Transverse colon (tissue), 4 donors: ENCODE results near the gene STAT3. TPM values are rescaled to one million over a fixed set of nuclear protein-coding genes. Genes with fewer than 3 reads are reported as not detected.
A peak's percentile ranks its signal among the peaks of the same experiment; 100 is the strongest.

Source experiments
- DNase-seq: peaks from one replicate; pipeline ENCODE4 v3.0.0-alpha.2; 2019
- H3K27ac ChIP-seq, 4 donors: fragments of 200-600 bp; sonication (generic); 2 replicates each; pipeline ENCODE4 v1.5.1; 2016 to 2018; ENCODE audit warnings: inconsistent platforms in 4 of 4
- H3K27me3 ChIP-seq: fragments of 200-600 bp; sonication (generic); 2 replicates; pipeline ENCODE4 v1.5.1; 2017; ENCODE audit warnings: inconsistent platforms
- H3K36me3 ChIP-seq, 4 donors: fragments of 200-600 bp; sonication (generic); 2 replicates each; pipeline ENCODE4 v1.5.1; 2017 to 2019; ENCODE audit warnings: inconsistent platforms in 4 of 4
- H3K4me1 ChIP-seq, 4 donors: fragments of 200-600 bp; sonication (generic); 2 replicates each; pipeline ENCODE4 v1.5.1; 2017 to 2020; ENCODE audit warnings: inconsistent platforms in 4 of 4
- H3K4me3 ChIP-seq, 4 donors: fragments of 200-600 bp; sonication (generic); 1 replicate in 1 of 4; 2 replicates in 3 of 4; pipeline versions ENCODE4 v1.5.1 to v1.6.1; 2017 to 2019; ENCODE audit warnings: inconsistent platforms in 4 of 4
- H3K9me3 ChIP-seq, 2 donors: fragments of 200-600 bp; sonication (generic); 2 replicates each; pipeline ENCODE4 v1.5.1; 2017 to 2019; ENCODE audit warnings: inconsistent platforms in 2 of 2
- CTCF ChIP-seq, 5 experiments: fragments of 200-600 bp in 3 of 5; fragments of 450-650 bp in 2 of 5; sonication (generic) in 3 of 5; IDR thresholded peaks; 1 replicate in 2 of 5; 2 replicates in 3 of 5; pipeline ENCODE4 v1.5.1; 2016 to 2017; ENCODE audit warnings: antibody characterized with exemption in 5 of 5, inconsistent platforms in 3 of 5, mild to moderate bottlenecking in 2 of 5, moderate library complexity in 1 of 5
- EP300 ChIP-seq: sonication (generic); formaldehyde crosslinking; IDR thresholded peaks from one replicate; pipeline ENCODE4 v1.6.1; 2017; ENCODE audit warnings: antibody characterized with exemption, low read depth
- POLR2A ChIP-seq: fragments of 450-650 bp; IDR thresholded peaks from one replicate; pipeline ENCODE4 v1.6.1; 2016; ENCODE audit warnings: antibody characterized with exemption, mild to moderate bottlenecking, moderate library complexity
- POLR2AphosphoS5 ChIP-seq, 3 donors: sonication (generic); formaldehyde crosslinking; IDR thresholded peaks; one replicate each; pipeline ENCODE4 v1.6.1; 2016; ENCODE audit warnings: antibody characterized with exemption in 3 of 3
- WGBS, 2 donors: methylation state at CpG; one replicate each; pipeline ENCODE4 v1.1.5; 2018; ENCODE audit warnings: low coverage in 1 of 2; 5-methylcytosine and 5-hydroxymethylcytosine counted together
- in situ Hi-C, 4 donors: fragments of 200-750 bp; cut with MboI; loops; one replicate each; pipeline versions ENCODE4 v1.15.0 to v1.15.1; 2017; ENCODE audit warnings: low sequenced_read_pairs in 3 of 4, low pct_ligation_motif_present in 1 of 4, low pct_unique_long_range_greater_than_20kb in 1 of 4
- intact Hi-C: fragments of 100-400 bp; cut with DNase I; formaldehyde crosslinking; loops from one replicate; pipeline ENCODE4 v1.15.1; 2023; ENCODE audit warnings: low total_unique reads
- total RNA-seq, 4 donors: library from RNA; depleted of rRNA; stranded (reverse); fragments of >200 nt; gene quantifications; one replicate each; pipeline ENCODE4 v1.1.0, GENCODE V29; 2016

The STAT3 gene
- total RNA-seq, 4 donors from 2014 or later = 110 to 156 (median 130) TPM

- TF ChIP-seq EP300 (no peak), POLR2A (no peak), POLR2AphosphoS5 (IDR thresholded peaks at IDR 0.05) (peak in 1 of 3 donors; percentile 55), CTCF (IDR thresholded peaks at IDR 0.05) (no peak)
- 0 to 1% methylated on average over 2 to 39 of the region's 82 CpGs for WGBS, 2 donors
- H3K4me1 ChIP-seq = peaks cover 0 to 55% (median 25%) of the 10 kb centered on the region in 4 donors
- peak overlapping the region; percentile 87 to 100 (median 94) for H3K4me3 ChIP-seq
- H3K27me3 ChIP-seq = no peaks in the 10 kb centered on the region
- peak; percentile 19 for DNase-seq
- no peaks in the 10 kb centered on the region for H3K36me3 ChIP-seq
- H3K27ac ChIP-seq = peak overlapping the region; percentile 89 to 97 (median 92)
- in situ Hi-C loops = no loop called here
- intact Hi-C loops = no loop called here
- H3K9me3 ChIP-seq = no peaks in the 10 kb centered on the region
These were observed 112.5 kb downstream of the STAT3 start for GRCh38 chr17:42275527-42276358.

GRCh38 chr17:42274812-42275526, 113.3 kb downstream of the STAT3 start:
- H3K4me1 ChIP-seq = peaks cover 0 to 57% (median 29%) of the 10 kb centered on the region in 4 donors
- H3K4me3 ChIP-seq = peak overlapping the region; percentile 87 to 100 (median 94)
- no peaks in the 10 kb centered on the region for H3K9me3 ChIP-seq
- intact Hi-C loops (no loop called here), in situ Hi-C loops (no loop called here)
- H3K27ac ChIP-seq = peak overlapping the region; percentile 89 to 97 (median 92)
- no peaks in the 10 kb centered on the region for H3K27me3 ChIP-seq
- no peaks in the 10 kb centered on the region for H3K36me3 ChIP-seq
- no peak for TF ChIP-seq CTCF (IDR thresholded peaks at IDR 0.05)
- TF ChIP-seq POLR2AphosphoS5 (IDR thresholded peaks at IDR 0.05) = no peak
- TF ChIP-seq POLR2A = no peak
- no peak for TF ChIP-seq EP300
- no peak for DNase-seq
- WGBS, 2 donors = 8 to 12% methylated on average over 7 to 13 of the region's 13 CpGs

- Histone ChIP-seq H3K36me3 (no peaks in the 10 kb centered on the region), H3K4me1 (peaks cover 0 to 65% (median 33%) of the 10 kb centered on the region in 4 donors), H3K27me3 (no peaks in the 10 kb centered on the region), H3K27ac (peak overlapping the region in 3 of 4 donors; percentile 91 to 97 (median 92)), H3K4me3 (no peak overlapping the region), H3K9me3 (no peaks in the 10 kb centered on the region)
- DNase-seq = no peak
- 81 to 82% methylated on average over 3 of the region's 3 CpGs for WGBS, 2 donors
- no peak for TF ChIP-seq EP300
- TF ChIP-seq CTCF (IDR thresholded peaks at IDR 0.05) = no peak
- TF ChIP-seq POLR2A = no peak
- intact Hi-C loops = no loop called here
- in situ Hi-C loops = no loop called here
These were observed 114.0 kb downstream of the STAT3 start for GRCh38 chr17:42274253-42274542.

GRCh38 chr17:42273474-42274252, 114.6 kb downstream of the STAT3 start:
- Histone ChIP-seq H3K36me3 (no peaks in the 10 kb centered on the region), H3K4me3 (no peak overlapping the region), H3K27me3 (no peaks in the 10 kb centered on the region), H3K27ac (peak overlapping the region in 3 of 4 donors; percentile 19 to 44 (median 22)), H3K9me3 (no peaks in the 10 kb centered on the region), H3K4me1 (peaks cover 0 to 70% (median 33%) of the 10 kb centered on the region in 4 donors)
- 57 to 60% methylated on average over 7 of the region's 7 CpGs for WGBS, 2 donors
- intact Hi-C loops = no loop called here
- TF ChIP-seq EP300 = no peak
- TF ChIP-seq POLR2A = no peak
- TF ChIP-seq POLR2AphosphoS5 (IDR thresholded peaks at IDR 0.05) = no peak
- no peak for TF ChIP-seq CTCF (IDR thresholded peaks at IDR 0.05)
- in situ Hi-C loops = no loop called here
- DNase-seq = no peak
